Measurements from ENCODE around the gene DLK1. TPM values are rescaled to one million over a fixed set of nuclear protein-coding genes. Genes with fewer than 3 reads are reported as not detected.

Gene DLK1
- total and polyA plus RNA-seq, 2 of the 13 experiments (the other 11 are each of a cell fraction or from before 2014, with no cell fraction given) = 95.5 to 312 TPM

Other genes with a start within 250 kb of the DLK1 start
- not detected in 2 replicates for gene BEGAIN, start 139.5 kb upstream of the DLK1 start, total RNA-seq (2016; rRNA removed; fragmentation: Illumina TruSeq; extraction: Trizol)
- not detected in 2 replicates for gene BEGAIN, start 139.5 kb upstream of the DLK1 start, polyA plus RNA-seq (2011; rRNA removed)
- not detected in 2 replicates for gene MEG3, start 99.2 kb downstream of the DLK1 start, total RNA-seq (2016; rRNA removed; fragmentation: Illumina TruSeq; extraction: Trizol)
- 0.07 and 0.17 TPM in 2 replicates for gene MEG3, start 99.2 kb downstream of the DLK1 start, polyA plus RNA-seq (2011; rRNA removed)
- 0.04 TPM in 1 of 2 replicates, not detected in the other for gene RTL1, start 176.8 kb downstream of the DLK1 start, total RNA-seq (2016; rRNA removed; fragmentation: Illumina TruSeq; extraction: Trizol)
- gene RTL1, start 176.8 kb downstream of the DLK1 start, polyA plus RNA-seq (2011; rRNA removed) = not detected in 2 replicates